ENCODE results near the gene GALNT18. TPM values are rescaled to one million over a fixed set of nuclear protein-coding genes. Genes with fewer than 3 reads are reported as not detected.

The GALNT18 gene
- total RNA-seq, 2 donors from 2014 or later, result 5.3 to 7.3 TPM

GRCh38 chr11:11555208-11555607 is 66.6 kb downstream of the GALNT18 start:
- DNase-seq (peak; percentile 17 to 67 (median 54)), ATAC-seq (peak; percentile 38)
- H3K4me3 ChIP-seq, result no peak overlapping the region
- intact Hi-C loops (cut with DNase I), result no loop called here
- H3K36me3 ChIP-seq (replicated peaks in 1 of 2; ENCODE audit: insufficient read depth in 1 of 2, low read depth in 2 of 2), result no peaks in the 10 kb centered on the region
- H3K27me3 ChIP-seq, result no peaks in the 10 kb centered on the region
- H3K4me1 ChIP-seq, result peaks cover 24% of the 10 kb centered on the region
- TF ChIP-seq CTCF (IDR thresholded peaks at IDR 0.05), result no peak
- TF ChIP-seq POLR2A (IDR thresholded peaks at IDR 0.05), result no peak
- WGBS, 2 donors, result 43 to 52% methylated on average over 5 to 6 of the region's 6 CpGs
- peak overlapping the region in 1 of 4 donors; percentile 13 for H3K27ac ChIP-seq
- no peaks in the 10 kb centered on the region for H3K9me3 ChIP-seq

GRCh38 chr11:11553573-11553972 is 68.2 kb downstream of the GALNT18 start:
- peak in 3 of 4 donors; percentile 14 to 41 (median 36) for DNase-seq
- Histone ChIP-seq H3K4me1 (peaks cover 24% of the 10 kb centered on the region), H3K36me3 (replicated peaks in 1 of 2; ENCODE audit: insufficient read depth in 1 of 2, low read depth in 2 of 2) (no peaks in the 10 kb centered on the region), H3K27me3 (no peaks in the 10 kb centered on the region), H3K4me3 (no peak overlapping the region), H3K9me3 (no peaks in the 10 kb centered on the region), H3K27ac (no peak overlapping the region)
- WGBS, 2 donors, result 31 to 41% methylated on average over 10 of the region's 10 CpGs
- intact Hi-C loops (cut with DNase I), result no loop called here
- TF ChIP-seq POLR2A (IDR thresholded peaks at IDR 0.05) (no peak), CTCF (IDR thresholded peaks at IDR 0.05) (no peak)
- ATAC-seq, result no peak

- ATAC-seq (no peak), DNase-seq (peak in 1 of 4 donors; percentile 38)
- Histone ChIP-seq H3K9me3 (no peaks in the 10 kb centered on the region), H3K36me3 (replicated peaks in 1 of 2; ENCODE audit: insufficient read depth in 1 of 2, low read depth in 2 of 2) (no peaks in the 10 kb centered on the region), H3K27ac (peak overlapping the region in 1 of 4 donors; percentile 15), H3K27me3 (no peaks in the 10 kb centered on the region), H3K4me1 (peaks cover 20% of the 10 kb centered on the region), H3K4me3 (no peak overlapping the region)
- no peak for TF ChIP-seq POLR2A (IDR thresholded peaks at IDR 0.05)
- no peak for TF ChIP-seq CTCF (IDR thresholded peaks at IDR 0.05)
- intact Hi-C loops (cut with DNase I), result no loop called here
Measured at GRCh38 chr11:11552529-11553087, 69.2 kb downstream of the GALNT18 start.

GRCh38 chr11:11550534-11550933 is 71.3 kb downstream of the GALNT18 start:
- intact Hi-C loops (cut with DNase I), result no loop called here
- Histone ChIP-seq H3K27ac (no peak overlapping the region), H3K4me1 (peaks cover 20% of the 10 kb centered on the region), H3K36me3 (replicated peaks in 1 of 2; ENCODE audit: insufficient read depth in 1 of 2, low read depth in 2 of 2) (no peaks in the 10 kb centered on the region), H3K4me3 (no peak overlapping the region), H3K9me3 (no peaks in the 10 kb centered on the region), H3K27me3 (no peaks in the 10 kb centered on the region)
- DNase-seq, result no peak
- 85 to 90% methylated on average over 6 of the region's 6 CpGs for WGBS, 2 donors
- TF ChIP-seq CTCF (IDR thresholded peaks at IDR 0.05) (no peak), POLR2A (IDR thresholded peaks at IDR 0.05) (no peak)
- ATAC-seq, result no peak

All from body of pancreas (tissue), 4 donors.